ENCODE measurements around the gene CFAP99.
"Not testable (repeated sequence)": the region's sequence is repeated elsewhere in the genome, so short reads cannot be mapped to it uniquely, and the experiment has no call there.

The CFAP99 gene

GRCh38 chr4:2446656-2447564, 28.2 kb downstream of the CFAP99 start:
- DNase-seq (ENCODE audit: low read depth), result no peak

GRCh38 chr4:2448589-2448988, 29.8 kb downstream of the CFAP99 start:
- DNase-seq (ENCODE audit: low read depth), result no peak

GRCh38 chr4:2449051-2449450, 30.3 kb downstream of the CFAP99 start:
- DNase-seq (ENCODE audit: low read depth), result no peak

GRCh38 chr4:2449511-2450392, 31.0 kb downstream of the CFAP99 start:
- DNase-seq (ENCODE audit: low read depth), result no peak

GRCh38 chr4:2450394-2451035, 31.8 kb downstream of the CFAP99 start:
- DNase-seq (ENCODE audit: low read depth), result no peak

- DNase-seq (ENCODE audit: low read depth), result no peak
Observed at GRCh38 chr4:2451036-2451520, 32.3 kb downstream of the CFAP99 start.

GRCh38 chr4:2451821-2452785, 33.3 kb downstream of the CFAP99 start:
- no peak for DNase-seq (ENCODE audit: low read depth)

GRCh38 chr4:2457481-2458295, 38.9 kb downstream of the CFAP99 start:
- no peak for DNase-seq (ENCODE audit: low read depth)

GRCh38 chr4:2458546-2459491, 40.1 kb downstream of the CFAP99 start:
- DNase-seq (ENCODE audit: low read depth), result no peak

GRCh38 chr4:2459589-2460349, 41.0 kb downstream of the CFAP99 start:
- DNase-seq (ENCODE audit: low read depth), result no peak

- no peak for DNase-seq (ENCODE audit: low read depth)
Observed at GRCh38 chr4:2461246-2461960, 42.6 kb downstream of the CFAP99 start.

GRCh38 chr4:2462218-2462991, 43.6 kb downstream of the CFAP99 start:
- DNase-seq (ENCODE audit: low read depth), result no peak

GRCh38 chr4:2462992-2463762, 44.4 kb downstream of the CFAP99 start:
- no peak for DNase-seq (ENCODE audit: low read depth)

- no peak for DNase-seq (ENCODE audit: low read depth)
Observed at GRCh38 chr4:2465032-2465431, 46.3 kb downstream of the CFAP99 start.

GRCh38 chr4:2465544-2465943, 46.8 kb downstream of the CFAP99 start:
- DNase-seq (ENCODE audit: low read depth), result not testable (repeated sequence)
